ENCODE measurements around the gene CCL17. TPM values are rescaled to one million over a fixed set of nuclear protein-coding genes. Genes with fewer than 3 reads are reported as not detected.
A peak's percentile ranks its signal among the peaks of the same experiment; 100 is the strongest.

The CCL17 gene
- total and polyA plus RNA-seq, 10 of the 15 experiments (the other 5 are each of a cell fraction or from before 2014, with no cell fraction given), result 1.2 to 84.9 (median 34.2) TPM

GRCh38 chr16:57447186-57447962, 42.8 kb downstream of the CCL17 start, which contains the start of the genes CIAPIN1 and COQ9 (continued):
- TF ChIP-seq SUPT20H (IDR thresholded peaks at IDR 0.05; ENCODE audit: borderline replicate concordance, control insufficient read depth, low read depth, low read length), result no peak
- TF ChIP-seq POLR2AphosphoS5 (IDR thresholded peaks at IDR 0.05; ENCODE audit: low read length), result peak; percentile 84
- no peak for TF ChIP-seq MTA3 (IDR thresholded peaks at IDR 0.05; ENCODE audit: borderline replicate concordance, low read length)
- TF ChIP-seq ZBTB11 (CRISPR knock-in tag; IDR thresholded peaks at IDR 0.05), result no peak
- TF ChIP-seq ZNF622 (IDR thresholded peaks at IDR 0.05), result no peak
- TF ChIP-seq CBX3 (IDR thresholded peaks at IDR 0.05; ENCODE audit: borderline replicate concordance, low read depth), result no peak
- TF ChIP-seq CHD4 (IDR thresholded peaks at IDR 0.05), result no peak
- no peak for TF ChIP-seq SKIL (IDR thresholded peaks at IDR 0.05; ENCODE audit: low read depth, poor library complexity, severe bottlenecking)
- TF ChIP-seq POLR2A (IDR thresholded peaks at IDR 0.05; ENCODE audit: low read depth, low read length), result peak; percentile 92
- TF ChIP-seq IRF4 (IDR thresholded peaks at IDR 0.05; ENCODE audit: low read depth, low read length), result no peak
- TF ChIP-seq ATF3 (IDR thresholded peaks at IDR 0.05; ENCODE audit: borderline replicate concordance, extremely low read depth, low read depth, low read length), result no peak
- TF ChIP-seq USF2 (IDR thresholded peaks at IDR 0.05; ENCODE audit: borderline replicate concordance, low read depth, low read length), result no peak
- TF ChIP-seq SP1 (IDR thresholded peaks at IDR 0.05; ENCODE audit: low read depth, low read length), result no peak
- 0 out of 2 replicates have a peak, but pooled peaks have one; percentile 19 for TF ChIP-seq NR2F1 (conservative IDR thresholded peaks at IDR 0.05)
- TF ChIP-seq MXI1 (IDR thresholded peaks at IDR 0.05; ENCODE audit: low read depth, low read length), result peak; percentile 92
- no peak for TF ChIP-seq SMAD1 (IDR thresholded peaks at IDR 0.05; ENCODE audit: low read depth, partially characterized antibody)
- TF ChIP-seq E2F4 (IDR thresholded peaks at IDR 0.05; ENCODE audit: low read depth, low read length), result no peak
- TF ChIP-seq HDAC2 (IDR thresholded peaks at IDR 0.05), result no peak
- TF ChIP-seq MTA2 (IDR thresholded peaks at IDR 0.05; ENCODE audit: low read depth), result no peak
- TF ChIP-seq RBBP5 (conservative IDR thresholded peaks at IDR 0.05), result no peak
- TF ChIP-seq CTCF (IDR thresholded peaks at IDR 0.05 in 2 of 3, conservative IDR thresholded peaks at IDR 0.05 in 1 of 3; ENCODE audit: control insufficient read depth in 2 of 3, extremely low read depth in 1 of 3, insufficient read depth in 1 of 3, low read depth in 3 of 3, low read length in 3 of 3), result no peak
